WERI-Rb-1 (cell line): ENCODE measurements around the gene PLXND1.

Experiments
- DNase-seq: peaks from one replicate; pipeline ENCODE4 v3.0.0-alpha.2; 2020
- H3K27ac ChIP-seq: fragments of 250-450 bp; sonication (Bioruptor Pico); 2 replicates; pipeline ENCODE4 v1.5.1; 2020; ENCODE audit warnings: mild to moderate bottlenecking, moderate library complexity
- H3K27me3 ChIP-seq: fragments of 250-450 bp; sonication (Bioruptor Pico); 2 replicates; pipeline ENCODE4 v1.5.1; 2021; ENCODE audit warnings: mild to moderate bottlenecking, low read depth, moderate library complexity; ENCODE audit not compliant: insufficient read depth, severe bottlenecking
- H3K36me3 ChIP-seq: fragments of 250-450 bp; sonication (Bioruptor Pico); 2 replicates; pipeline ENCODE4 v1.5.1; 2020; ENCODE audit warnings: mild to moderate bottlenecking, moderate library complexity
- H3K4me3 ChIP-seq: 2 replicates; pipeline ENCODE4 v1.5.1; 2011; ENCODE audit warnings: low read depth, mild to moderate bottlenecking, control low read depth, low read length
- H3K9me3 ChIP-seq: fragments of 250-450 bp; sonication (Bioruptor Pico); 2 replicates; pipeline ENCODE4 v1.5.1; 2021; ENCODE audit warnings: mild to moderate bottlenecking, moderate library complexity; ENCODE audit not compliant: severe bottlenecking
- CTCF ChIP-seq: IDR thresholded peaks from 2 replicates; pipeline ENCODE4 v1.5.1; 2011; ENCODE audit warnings: low read depth, mild to moderate bottlenecking, control low read depth, inconsistent platforms, low read length

PLXND1 gene

GRCh38 chr3:129559565-129560079 is 46.9 kb downstream of the PLXND1 start:
- Histone ChIP-seq H3K9me3 (no peaks in the 10 kb centered on the region), H3K27ac (no peak overlapping the region; the same call in 1 of the 2 replicates), H3K27me3 (no peaks in the 10 kb centered on the region), H3K36me3 (peaks cover 22% of the 10 kb centered on the region), H3K4me3 (no peak overlapping the region)
- TF ChIP-seq CTCF: no peak
- DNase-seq: no peak

GRCh38 chr3:129558772-129559564 is 47.5 kb downstream of the PLXND1 start:
- peak; percentile 80 for DNase-seq
- H3K27me3 ChIP-seq: no peaks in the 10 kb centered on the region
- H3K27ac ChIP-seq: peak overlapping the region; percentile 58
- no peaks in the 10 kb centered on the region for H3K9me3 ChIP-seq
- TF ChIP-seq CTCF: no peak
- H3K4me3 ChIP-seq: no peak overlapping the region
- peaks cover 22% of the 10 kb centered on the region for H3K36me3 ChIP-seq

- no peak for DNase-seq
These were observed 48.2 kb downstream of the PLXND1 start for GRCh38 chr3:129558081-129558771.

GRCh38 chr3:129557548-129557894 is 49.0 kb downstream of the PLXND1 start:
- peaks cover 22% of the 10 kb centered on the region for H3K36me3 ChIP-seq
- H3K27me3 ChIP-seq: no peaks in the 10 kb centered on the region
- TF ChIP-seq CTCF: no peak
- no peaks in the 10 kb centered on the region for H3K9me3 ChIP-seq
- no peak overlapping the region for H3K4me3 ChIP-seq
- H3K27ac ChIP-seq: no peak overlapping the region; the same call in 1 of the 2 replicates
- DNase-seq: no peak

More at GRCh38 chr3:129558081-129558771, 48.2 kb downstream of the PLXND1 start:
- H3K4me3 ChIP-seq: no peak overlapping the region
- H3K27me3 ChIP-seq: no peaks in the 10 kb centered on the region
- peak overlapping the region; percentile 58 for H3K27ac ChIP-seq
- no peak for TF ChIP-seq CTCF
- H3K9me3 ChIP-seq: no peaks in the 10 kb centered on the region
- peaks cover 22% of the 10 kb centered on the region for H3K36me3 ChIP-seq

- TF ChIP-seq CTCF: no peak
- Histone ChIP-seq H3K27me3 (no peaks in the 10 kb centered on the region), H3K36me3 (peaks cover 22% of the 10 kb centered on the region), H3K27ac (peak overlapping the region; percentile 18; the same call in 1 of the 2 replicates), H3K4me3 (no peak overlapping the region), H3K9me3 (no peaks in the 10 kb centered on the region)
- DNase-seq: no peak
These were observed 49.5 kb downstream of the PLXND1 start for GRCh38 chr3:129556890-129557547.
